HuH-7.5 (cell line): ENCODE data around the gene ARID3A.
A peak's percentile ranks its signal among the peaks of the same experiment; 100 is the strongest.

Experiments used
- DNase-seq: peaks from one replicate; pipeline ENCODE4 v3.0.0; 2011; ENCODE audit warnings: low spot score

Gene ARID3A

GRCh38 chr19:963486-963951, 37.7 kb downstream of the ARID3A start:
- no peak for DNase-seq

- no peak for DNase-seq
Measured at GRCh38 chr19:964116-964520, 38.3 kb downstream of the ARID3A start.

GRCh38 chr19:964761-965694, 39.2 kb downstream of the ARID3A start:
- DNase-seq = no peak

- DNase-seq = no peak
Measured at GRCh38 chr19:966485-967088, 40.8 kb downstream of the ARID3A start.

- DNase-seq = no peak
Measured at GRCh38 chr19:970695-971094, 44.9 kb downstream of the ARID3A start.

DNA sequence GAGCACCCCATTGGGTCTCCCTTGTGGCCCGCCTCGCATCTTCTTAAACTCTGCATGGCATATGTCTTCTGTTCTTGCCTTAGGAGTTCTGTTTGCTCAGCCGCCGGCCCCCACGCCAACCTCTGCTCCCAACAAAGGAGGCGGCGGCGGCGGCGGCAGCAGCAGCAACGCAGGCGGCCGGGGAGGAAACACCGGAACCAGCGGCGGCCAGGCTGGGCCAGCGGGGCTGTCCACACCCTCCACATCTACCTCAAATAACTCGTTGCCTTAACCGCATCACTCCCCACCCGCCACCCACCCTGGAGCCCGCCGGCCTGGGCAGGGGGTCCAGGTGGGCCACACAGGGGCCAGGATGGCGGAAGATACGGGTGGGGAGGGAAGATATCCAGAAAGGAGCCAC, 46.0 kb downstream of the ARID3A start:
- no peak for DNase-seq

- no peak for DNase-seq
Measured at GRCh38 chr19:972281-972680, 46.4 kb downstream of the ARID3A start.

GRCh38 chr19:973726-974563, 48.1 kb downstream of the ARID3A start:
- DNase-seq = no peak

GRCh38 chr19:974564-975257, 48.9 kb downstream of the ARID3A start:
- DNase-seq = no peak

DNA sequence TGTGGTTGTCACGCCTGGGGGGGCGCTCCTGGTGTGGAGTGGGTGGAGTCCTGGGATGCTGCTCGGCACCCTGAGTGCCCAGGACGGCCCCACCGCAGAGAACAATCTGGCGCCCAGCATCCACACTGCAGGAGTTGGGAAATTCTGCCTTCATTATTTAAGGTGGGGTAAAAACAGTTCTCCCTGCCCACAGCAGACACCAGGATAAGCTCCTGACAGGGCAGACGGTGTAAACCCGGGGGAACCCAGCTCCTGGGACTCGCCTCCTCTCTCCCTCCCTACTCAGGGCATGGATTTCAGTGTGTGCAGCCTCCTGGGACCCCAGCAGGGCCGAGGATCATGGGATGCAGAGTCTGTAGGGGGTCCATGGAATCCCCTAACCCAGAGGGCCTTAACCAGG, 50.6 kb downstream of the ARID3A start:
- DNase-seq = no peak

GRCh38 chr19:977058-977464, 51.2 kb downstream of the ARID3A start:
- DNase-seq = no peak

GRCh38 chr19:979318-979741, 53.5 kb downstream of the ARID3A start:
- no peak for DNase-seq

DNA sequence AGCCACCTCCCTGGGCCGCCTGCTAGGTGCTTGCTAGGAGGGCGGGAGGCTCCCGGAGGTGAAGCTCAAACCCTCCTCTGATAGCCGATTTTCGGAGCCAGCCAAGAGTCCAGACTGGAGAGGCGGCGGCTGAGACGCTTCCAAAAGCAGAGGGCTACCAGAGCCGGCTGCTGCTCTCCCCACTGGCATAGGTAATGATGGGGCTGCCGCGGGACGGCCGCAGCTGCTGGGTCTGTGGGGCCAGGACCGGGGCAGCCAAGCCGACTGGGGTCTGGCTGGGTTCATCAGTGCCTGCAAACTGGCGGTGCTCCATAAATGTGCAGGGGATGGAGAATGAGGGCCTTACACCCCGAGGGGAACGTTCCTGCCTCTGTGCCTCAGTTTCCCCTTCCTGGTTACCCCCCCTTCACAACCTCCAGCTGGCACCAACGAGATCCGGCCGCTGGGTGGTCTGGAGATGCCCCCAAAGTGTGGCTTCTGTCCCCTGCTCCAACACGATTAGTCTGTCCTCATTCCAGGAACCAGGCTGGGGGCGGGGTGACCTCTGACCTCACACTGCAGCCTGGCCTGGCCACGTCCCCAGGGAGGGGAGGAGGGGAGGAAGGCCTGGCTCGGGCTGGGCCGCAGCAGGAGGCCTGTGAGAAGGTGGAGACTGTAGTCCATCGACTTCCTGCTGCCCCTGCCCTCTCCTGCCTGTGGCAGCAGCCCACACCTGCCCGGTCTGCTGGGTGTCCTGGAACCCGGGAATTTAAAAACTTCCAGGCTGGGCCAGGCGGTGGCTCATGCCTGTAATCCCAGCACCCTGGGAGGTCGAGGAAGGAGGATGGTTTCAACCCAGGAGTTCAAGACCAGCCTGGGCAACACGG, 54.5 kb downstream of the ARID3A start:
- peak; percentile 97 for DNase-seq

DNA sequence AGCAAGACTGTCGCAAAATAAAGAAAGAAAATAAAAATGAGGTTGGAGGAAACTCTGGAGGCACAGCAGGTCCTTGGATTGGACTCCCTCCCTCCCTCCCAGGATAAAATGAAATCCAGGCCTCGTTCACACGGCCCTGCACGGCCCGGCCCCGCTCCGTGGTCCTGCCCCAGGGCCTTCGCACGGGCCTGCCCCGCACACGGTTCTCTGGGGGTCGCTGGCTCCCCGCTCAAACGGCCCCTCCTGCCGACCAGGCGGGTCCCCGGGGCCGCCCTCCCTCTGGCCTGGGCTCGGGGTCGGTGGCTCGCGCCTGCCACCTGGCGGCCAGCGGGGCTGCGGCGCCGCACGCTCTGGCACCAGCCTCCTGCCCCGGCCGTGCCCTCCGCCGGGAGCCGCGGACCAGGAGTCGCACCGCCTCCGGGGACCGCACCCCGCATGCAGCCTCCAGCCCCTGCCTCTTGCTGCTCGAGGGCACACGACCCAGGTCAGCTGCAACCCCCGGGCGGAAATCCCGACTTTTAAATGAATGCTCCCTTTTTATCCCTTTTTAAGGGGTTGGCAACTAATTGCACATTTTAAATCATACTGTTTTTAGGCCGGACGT, 56.8 kb downstream of the ARID3A start:
- DNase-seq = peak; percentile 98

GRCh38 chr19:984165-984967, 58.5 kb downstream of the ARID3A start, which contains the start of gene WDR18:
Gene WDR18, plus strand, starts transcription at chr19:984345. Its CDS starts 9 bp downstream, at chr19:984354.
- DNase-seq = peak; percentile 100

- DNase-seq = no peak
Measured at GRCh38 chr19:986083-986482, 60.2 kb downstream of the ARID3A start.

DNA sequence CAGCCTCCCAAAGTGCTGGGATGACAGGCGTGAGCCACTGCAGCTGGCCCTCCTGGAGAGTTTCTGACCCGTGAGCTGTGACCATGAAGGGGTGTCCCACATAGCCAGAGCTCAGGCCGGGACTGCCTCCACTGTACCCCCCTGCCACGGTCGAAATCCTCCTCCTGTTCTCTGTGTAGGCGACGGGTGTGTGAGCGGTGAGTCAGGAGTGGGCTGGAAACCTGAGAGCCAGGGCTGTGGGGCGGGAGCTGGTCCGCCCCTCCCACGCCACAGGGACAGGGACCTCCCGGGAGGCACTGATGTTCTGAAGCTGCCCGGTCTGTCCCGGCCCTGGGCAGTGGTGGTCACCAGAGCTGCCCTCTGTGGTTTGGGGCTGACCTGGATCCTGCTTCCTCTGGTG, 62.2 kb downstream of the ARID3A start:
- DNase-seq = no peak

- no peak for DNase-seq
Measured at GRCh38 chr19:988510-988909, 62.7 kb downstream of the ARID3A start.

GRCh38 chr19:989381-990081, 63.7 kb downstream of the ARID3A start:
- no peak for DNase-seq
